GM21423 (cell line): Measurements from ENCODE around the gene ZNF326.
A peak's percentile ranks its signal among the peaks of the same experiment; 100 is the strongest.

Experiments used
- ATAC-seq: cut with Tn5 transposase; IDR thresholded peaks from one replicate; pipeline ENCODE4 v1.9.1; 2021; ENCODE audit warnings: mild to moderate bottlenecking, moderate library complexity; ENCODE audit not compliant: unreplicated experiment

The ZNF326 gene

GRCh38 chr1:89994805-89995597 lies at the start of gene ZNF326:
TSS of gene ZNF326 (plus strand) at chr1:89995110. CDS start at chr1:89995258, 148 bp downstream.
- ATAC-seq, result peak; percentile 96

GRCh38 chr1:89945852-89946476 lies 48.9 kb upstream of the ZNF326 start:
- ATAC-seq, result peak; percentile 80

- no peak for ATAC-seq
These were observed 48.4 kb upstream of the ZNF326 start for GRCh38 chr1:89946532-89946931.

- no peak for ATAC-seq
These were observed 46.1 kb upstream of the ZNF326 start for GRCh38 chr1:89948722-89949345.

- ATAC-seq, result no peak
These were observed 44.8 kb upstream of the ZNF326 start for GRCh38 chr1:89949991-89950624.

GRCh38 chr1:89950703-89951102 lies 44.2 kb upstream of the ZNF326 start:
- no peak for ATAC-seq

- ATAC-seq, result no peak
These were observed 42.9 kb upstream of the ZNF326 start for GRCh38 chr1:89951766-89952604.

GRCh38 chr1:89952605-89953130 lies 42.2 kb upstream of the ZNF326 start:
- no peak for ATAC-seq

GRCh38 chr1:89953131-89953626 lies 41.7 kb upstream of the ZNF326 start:
- ATAC-seq, result no peak

GRCh38 chr1:89953929-89954328 lies 41.0 kb upstream of the ZNF326 start:
- ATAC-seq, result no peak

GRCh38 chr1:89954401-89954800 lies 40.5 kb upstream of the ZNF326 start:
- no peak for ATAC-seq

GRCh38 chr1:89955311-89956205 lies 39.4 kb upstream of the ZNF326 start:
- ATAC-seq, result no peak

GRCh38 chr1:89957107-89957506 lies 37.8 kb upstream of the ZNF326 start:
- no peak for ATAC-seq

GRCh38 chr1:89958851-89959654 lies 35.9 kb upstream of the ZNF326 start:
- ATAC-seq, result no peak

GRCh38 chr1:89959719-89960118 lies 35.2 kb upstream of the ZNF326 start:
- no peak for ATAC-seq

- no peak for ATAC-seq
These were observed 32.7 kb upstream of the ZNF326 start for GRCh38 chr1:89962024-89962741.

GRCh38 chr1:89962742-89963075 lies 32.2 kb upstream of the ZNF326 start:
- no peak for ATAC-seq
